Upper lobe of right lung (tissue), 1 donor: ENCODE data around the gene XYLT1. TPM values are rescaled to one million over a fixed set of nuclear protein-coding genes. Genes with fewer than 3 reads are reported as not detected.

Experiments
- ATAC-seq: fragments of 200-7000 bp; cut with Tn5 transposase; one replicate; pipeline ENCODE4 v1.9.1; 2020; ENCODE audit warnings: mild to moderate bottlenecking, moderate library complexity
- DNase-seq: peaks from one replicate; pipeline ENCODE4 v3.0.0-alpha.2; 2020
- H3K27ac ChIP-seq: fragments of 200-600 bp; one replicate; pipeline ENCODE4 v1.8.0; 2022
- H3K27me3 ChIP-seq: fragments of 200-600 bp; one replicate; pipeline ENCODE4 v1.8.0; 2022; ENCODE audit warnings: mild to moderate bottlenecking
- H3K36me3 ChIP-seq: fragments of 200-600 bp; one replicate; pipeline ENCODE4 v1.8.0; 2022
- H3K4me1 ChIP-seq: fragments of 200-600 bp; one replicate; pipeline ENCODE4 v1.8.0; 2022
- H3K4me3 ChIP-seq: fragments of 200-600 bp; one replicate; pipeline ENCODE4 v1.8.0; 2022; ENCODE audit warnings: mild to moderate bottlenecking
- H3K9me3 ChIP-seq: fragments of 200-600 bp; one replicate; pipeline ENCODE4 v1.8.0; 2022
- CTCF ChIP-seq: fragments of 200-600 bp; IDR thresholded peaks from one replicate; pipeline ENCODE4 v1.8.0; 2022; ENCODE audit warnings: antibody characterized with exemption
- intact Hi-C: fragments of 100-400 bp; cut with DNase I; formaldehyde crosslinking; loops from one replicate; pipeline ENCODE4 v1.11.0; 2022
- total RNA-seq: library from RNA; stranded (reverse); fragmentation: NEBNext Ultra II Directional; extraction: Animal tissue kit (Norgen Biotek cat#: 25700); gene quantifications from one replicate; pipeline ENCODE4 v1.2.1, GENCODE V29; 2021
- donor health status: DM: no; HTN: yes; CAD: no; lungs with severe emphysema.

The XYLT1 gene
- total RNA-seq, 1 donor from 2014 or later: 12.1 TPM

- intact Hi-C loops: no loop called here
- no peaks in the 10 kb centered on the region for H3K27me3 ChIP-seq
Measured at GRCh38 chr16:17061326-17061725, 409.4 kb downstream of the XYLT1 start.

GRCh38 chr16:17058471-17058870 is 412.3 kb downstream of the XYLT1 start:
- Histone ChIP-seq H3K27ac (no peak overlapping the region), H3K9me3 (no peaks in the 10 kb centered on the region), H3K4me3 (no peak overlapping the region), H3K27me3 (no peaks in the 10 kb centered on the region), H3K4me1 (no peaks in the 10 kb centered on the region), H3K36me3 (no peaks in the 10 kb centered on the region)
- TF ChIP-seq CTCF: no peak
- intact Hi-C loops: no loop called here
- no peak for DNase-seq
- ATAC-seq: no peak

More at GRCh38 chr16:17061326-17061725, 409.4 kb downstream of the XYLT1 start:
- no peak for TF ChIP-seq CTCF
- no peak overlapping the region for H3K27ac ChIP-seq
- ATAC-seq: no peak
- DNase-seq: no peak
- no peaks in the 10 kb centered on the region for H3K4me1 ChIP-seq
- no peak overlapping the region for H3K4me3 ChIP-seq
- no peaks in the 10 kb centered on the region for H3K9me3 ChIP-seq
- H3K36me3 ChIP-seq: no peaks in the 10 kb centered on the region

GRCh38 chr16:17056666-17057065 is 414.1 kb downstream of the XYLT1 start:
- TF ChIP-seq CTCF: no peak
- Histone ChIP-seq H3K27me3 (no peaks in the 10 kb centered on the region), H3K36me3 (no peaks in the 10 kb centered on the region), H3K9me3 (no peaks in the 10 kb centered on the region), H3K4me3 (no peak overlapping the region), H3K27ac (no peak overlapping the region), H3K4me1 (no peaks in the 10 kb centered on the region)
- DNase-seq (no peak), ATAC-seq (no peak)
- intact Hi-C loops: no loop called here

GRCh38 chr16:17053536-17054160 is 417.1 kb downstream of the XYLT1 start:
- DNase-seq (no peak), ATAC-seq (no peak)
- Histone ChIP-seq H3K27me3 (no peaks in the 10 kb centered on the region), H3K4me3 (no peak overlapping the region), H3K4me1 (no peaks in the 10 kb centered on the region), H3K9me3 (no peaks in the 10 kb centered on the region), H3K27ac (no peak overlapping the region), H3K36me3 (no peaks in the 10 kb centered on the region)
- intact Hi-C loops: no loop called here
- TF ChIP-seq CTCF: no peak
